OCI-LY3 (cell line): Measurements from ENCODE around the gene PC.

Experiments
- H2AFZ ChIP-seq: fragments of 200-600, 300-600 bp; shearing (Covaris generic); 2 replicates; pipeline ENCODE4 v1.6.0; 2014; ENCODE audit warnings: antibody characterized with exemption, low read depth, low read length
- H3K27ac ChIP-seq: fragments of 200-600, 300-600 bp; sonication (generic); 2 replicates; pipeline ENCODE4 v1.5.1; 2014; ENCODE audit warnings: mild to moderate bottlenecking, low read length, moderate library complexity, mixed read lengths
- H3K27me3 ChIP-seq: fragments of 200-600, 300-600 bp; sonication (generic); 2 replicates; pipeline ENCODE4 v1.6.1; 2014; ENCODE audit warnings: low read depth, low read length, mixed read lengths
- H3K36me3 ChIP-seq: fragments of 200-600, 300-600 bp; sonication (generic); replicated peaks from 2 replicates; pipeline ENCODE3; 2014; ENCODE audit warnings: low read depth, low read length, mixed read lengths
- H3K4me1 ChIP-seq: fragments of 300-600, 200-600 bp; sonication (generic); 2 replicates; pipeline ENCODE4 v1.6.1; 2014; ENCODE audit warnings: low read length, mixed read lengths
- H3K4me2 ChIP-seq: fragments of 200-600, 300-600 bp; sonication (generic); 2 replicates; pipeline ENCODE4 v1.6.1; 2014; ENCODE audit warnings: low read length, mixed read lengths
- H3K4me3 ChIP-seq: fragments of 300-600, 200-600 bp; sonication (generic); 2 replicates; pipeline ENCODE4 v1.5.1; 2014; ENCODE audit warnings: antibody characterized with exemption, mild to moderate bottlenecking, low read length, moderate library complexity
- H3K79me2 ChIP-seq: fragments of 300-600, 200-600 bp; shearing (Covaris generic); 2 replicates; pipeline ENCODE4 v1.6.1; 2014; ENCODE audit warnings: mild to moderate bottlenecking, low read length, mixed read lengths
- H3K9ac ChIP-seq: fragments of 300-600, 200-600 bp; shearing (Covaris generic); 2 replicates; pipeline ENCODE4 v1.6.0; 2014; ENCODE audit warnings: mild to moderate bottlenecking, low read length, moderate library complexity
- H3K9me3 ChIP-seq: fragments of 200-600, 300-600 bp; shearing (Covaris generic); 2 replicates; pipeline ENCODE4 v1.6.1; 2014; ENCODE audit warnings: low read length, mixed read lengths; ENCODE audit not compliant: insufficient read depth
- H4K20me1 ChIP-seq: fragments of 200-600, 300-600 bp; sonication (generic); 2 replicates; pipeline ENCODE4 v1.6.1; 2016; ENCODE audit warnings: low read length, mixed read lengths; ENCODE audit not compliant: insufficient read depth
- EZH2phosphoT487 ChIP-seq: fragments of 200-600 bp; shearing (Covaris generic); IDR thresholded peaks from 2 replicates; pipeline ENCODE4 v1.6.1; 2018; ENCODE audit warnings: antibody characterized with exemption, mixed run types, low read depth
- TF ChIP-seq, protein P1 (sequence below): fragments of 200-600, 300-600 bp; sonication (generic); IDR thresholded peaks from 2 replicates; pipeline ENCODE4 v1.5.1; 2014; ENCODE audit warnings: antibody characterized with exemption, low read length, low read depth

The PC gene

DNA sequence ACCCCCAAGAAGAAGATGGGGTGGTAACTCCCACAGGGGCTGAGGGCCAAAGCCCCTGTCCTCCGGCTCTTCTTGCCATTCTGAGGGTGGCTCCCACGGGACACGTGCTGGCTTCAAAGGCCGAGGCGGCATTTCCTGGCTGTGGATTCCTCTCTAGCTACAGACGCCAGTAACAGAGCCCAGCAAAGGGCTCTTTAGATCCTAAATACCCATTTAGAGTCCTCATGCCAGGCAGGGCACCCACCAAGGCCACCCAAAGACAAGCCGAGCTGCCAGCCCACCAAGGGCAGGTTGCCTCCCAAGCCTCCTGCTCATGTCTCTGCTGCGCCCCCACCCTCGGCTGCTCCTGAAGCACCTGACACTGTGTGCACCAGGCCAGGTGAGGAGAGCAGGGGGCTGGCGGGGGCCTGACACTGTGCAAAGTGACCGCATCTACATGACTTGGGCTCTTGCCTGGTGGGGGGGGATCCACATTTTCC is 95.6 kb downstream of the PC start:
- H3K4me3 ChIP-seq, result no peak overlapping the region
- H2AFZ ChIP-seq, result no peak overlapping the region
- H3K4me2 ChIP-seq, result no peak overlapping the region
- H3K27me3 ChIP-seq, result no peaks in the 10 kb centered on the region
- H3K36me3 ChIP-seq, result peaks cover 4% of the 10 kb centered on the region
- H4K20me1 ChIP-seq, result no peaks in the 10 kb centered on the region
- H3K27ac ChIP-seq, result no peak overlapping the region
- peaks cover 4% of the 10 kb centered on the region for H3K79me2 ChIP-seq
- peaks cover 13% of the 10 kb centered on the region for H3K4me1 ChIP-seq
- H3K9ac ChIP-seq, result no peak overlapping the region
- no peaks in the 10 kb centered on the region for H3K9me3 ChIP-seq
- TF ChIP-seq EZH2phosphoT487, result no peak
- TF ChIP-seq, protein P1, sequence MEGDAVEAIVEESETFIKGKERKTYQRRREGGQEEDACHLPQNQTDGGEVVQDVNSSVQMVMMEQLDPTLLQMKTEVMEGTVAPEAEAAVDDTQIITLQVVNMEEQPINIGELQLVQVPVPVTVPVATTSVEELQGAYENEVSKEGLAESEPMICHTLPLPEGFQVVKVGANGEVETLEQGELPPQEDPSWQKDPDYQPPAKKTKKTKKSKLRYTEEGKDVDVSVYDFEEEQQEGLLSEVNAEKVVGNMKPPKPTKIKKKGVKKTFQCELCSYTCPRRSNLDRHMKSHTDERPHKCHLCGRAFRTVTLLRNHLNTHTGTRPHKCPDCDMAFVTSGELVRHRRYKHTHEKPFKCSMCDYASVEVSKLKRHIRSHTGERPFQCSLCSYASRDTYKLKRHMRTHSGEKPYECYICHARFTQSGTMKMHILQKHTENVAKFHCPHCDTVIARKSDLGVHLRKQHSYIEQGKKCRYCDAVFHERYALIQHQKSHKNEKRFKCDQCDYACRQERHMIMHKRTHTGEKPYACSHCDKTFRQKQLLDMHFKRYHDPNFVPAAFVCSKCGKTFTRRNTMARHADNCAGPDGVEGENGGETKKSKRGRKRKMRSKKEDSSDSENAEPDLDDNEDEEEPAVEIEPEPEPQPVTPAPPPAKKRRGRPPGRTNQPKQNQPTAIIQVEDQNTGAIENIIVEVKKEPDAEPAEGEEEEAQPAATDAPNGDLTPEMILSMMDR, result no peak

DNA sequence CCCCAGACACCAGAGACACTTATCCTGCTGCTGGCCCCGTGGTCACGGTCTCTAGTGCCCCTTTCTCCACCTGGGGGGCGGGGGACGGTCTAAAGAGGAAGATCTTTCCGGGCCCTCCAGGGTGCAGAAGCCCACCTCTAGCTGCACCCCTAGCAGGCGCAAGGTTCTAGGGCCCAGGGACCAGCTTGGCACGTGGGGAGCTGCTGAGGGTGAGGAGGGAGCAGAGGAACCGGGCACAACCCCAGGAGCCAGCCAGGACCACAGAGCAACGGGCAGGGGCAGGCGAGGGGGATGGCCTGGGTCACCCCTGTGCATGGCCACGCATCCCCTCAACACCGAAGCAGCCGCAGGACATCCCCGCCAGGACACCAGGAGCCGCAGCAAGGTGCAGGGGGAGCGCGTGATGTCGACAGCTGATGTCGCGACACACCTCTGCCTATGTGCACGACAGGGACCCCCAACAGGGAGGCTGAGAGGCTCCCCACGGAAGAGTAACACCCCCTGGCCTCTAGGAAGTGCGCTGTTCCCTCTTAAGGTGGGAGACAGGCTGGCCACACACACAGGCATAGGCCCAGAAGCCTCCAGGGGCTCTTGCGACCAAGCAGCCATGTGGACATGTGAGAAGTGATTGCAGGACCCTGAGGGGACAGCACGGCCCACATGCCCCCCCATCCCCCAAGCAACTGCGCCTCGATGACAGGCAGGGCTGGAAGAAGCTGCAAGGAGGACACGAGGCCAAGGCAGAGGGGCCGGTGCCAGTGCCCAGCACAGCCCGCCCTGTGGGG is 96.2 kb downstream of the PC start:
- Histone ChIP-seq H4K20me1 (no peaks in the 10 kb centered on the region), H3K4me1 (peaks cover 12% of the 10 kb centered on the region), H2AFZ (no peak overlapping the region), H3K36me3 (peaks cover 4% of the 10 kb centered on the region), H3K4me2 (no peak overlapping the region), H3K9ac (no peak overlapping the region), H3K9me3 (no peaks in the 10 kb centered on the region), H3K27me3 (no peaks in the 10 kb centered on the region), H3K4me3 (no peak overlapping the region), H3K79me2 (peaks cover 8% of the 10 kb centered on the region), H3K27ac (no peak overlapping the region)
- TF ChIP-seq EZH2phosphoT487, result no peak
- TF ChIP-seq, protein P1, result no peak

DNA sequence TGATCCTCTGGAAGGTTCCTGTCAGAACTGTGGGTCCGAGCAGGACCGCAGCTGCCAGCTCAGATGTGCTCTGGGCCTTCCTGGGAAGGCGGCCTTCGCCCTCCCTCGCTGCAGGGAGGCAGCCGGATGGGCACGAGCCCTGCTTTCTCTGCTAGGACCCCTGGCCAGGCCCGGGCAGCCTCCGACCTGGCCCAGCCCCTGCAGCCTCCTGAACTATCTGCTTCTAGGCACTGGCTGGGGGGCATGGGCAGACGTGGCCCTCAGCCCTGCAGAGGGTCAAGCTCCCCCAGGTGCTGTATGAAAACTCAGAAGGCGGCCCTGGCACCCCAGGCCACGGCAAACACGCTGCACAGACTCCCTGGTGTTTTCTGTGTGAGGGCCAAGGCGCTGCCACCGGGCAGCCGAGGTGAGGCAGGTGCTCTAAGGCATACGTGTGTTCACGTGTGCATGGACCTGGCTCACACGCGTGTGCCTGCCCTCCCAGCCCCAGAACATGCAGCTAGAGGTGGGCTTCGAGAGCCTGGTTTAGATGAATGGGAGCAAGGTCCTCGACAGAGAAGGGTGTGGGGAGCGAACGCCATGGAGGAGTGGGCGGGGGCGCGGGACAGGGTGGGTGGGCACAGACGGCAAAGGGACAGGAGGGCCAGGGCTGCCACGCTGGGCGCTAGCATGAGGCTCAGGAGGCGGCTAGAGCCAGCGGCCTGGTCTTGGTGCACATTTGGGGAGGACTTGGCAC is 97.0 kb downstream of the PC start:
- Histone ChIP-seq H3K36me3 (peaks cover 4% of the 10 kb centered on the region), H3K9ac (no peak overlapping the region), H3K4me3 (no peak overlapping the region), H3K4me2 (no peak overlapping the region), H3K27me3 (no peaks in the 10 kb centered on the region), H3K79me2 (peaks cover 8% of the 10 kb centered on the region), H3K4me1 (peaks cover 12% of the 10 kb centered on the region), H4K20me1 (no peaks in the 10 kb centered on the region), H3K27ac (no peak overlapping the region), H3K9me3 (no peaks in the 10 kb centered on the region), H2AFZ (no peak overlapping the region)
- TF ChIP-seq, protein P1, result no peak
- TF ChIP-seq EZH2phosphoT487, result no peak

DNA sequence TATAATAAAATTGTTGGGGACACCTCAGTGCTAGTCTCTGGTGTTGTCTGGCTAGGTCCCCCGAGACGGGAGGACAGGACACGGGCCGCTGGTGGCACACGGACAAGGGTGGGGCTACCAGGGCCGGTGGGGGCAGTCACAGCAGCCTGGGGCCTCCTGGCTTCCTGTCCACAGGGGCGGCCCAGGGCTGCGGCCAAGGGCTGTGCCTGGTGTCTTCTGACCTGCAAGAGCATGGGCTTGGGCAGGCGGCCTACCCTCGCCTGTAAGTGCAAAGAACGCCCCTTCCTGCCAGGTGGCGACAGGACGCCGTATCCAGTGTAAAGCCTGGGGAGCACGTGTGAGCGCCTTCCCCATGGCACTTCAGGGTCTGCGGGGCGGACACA is 97.7 kb downstream of the PC start:
- Histone ChIP-seq H3K36me3 (peaks cover 4% of the 10 kb centered on the region), H3K4me1 (peaks cover 16% of the 10 kb centered on the region), H3K27me3 (no peaks in the 10 kb centered on the region), H3K79me2 (peaks cover 8% of the 10 kb centered on the region), H3K9me3 (no peaks in the 10 kb centered on the region), H4K20me1 (no peaks in the 10 kb centered on the region), H3K4me3 (no peak overlapping the region), H3K27ac (no peak overlapping the region), H3K9ac (no peak overlapping the region), H3K4me2 (no peak overlapping the region), H2AFZ (no peak overlapping the region)
- no peak for TF ChIP-seq EZH2phosphoT487
